Measurements from ENCODE around the gene SF3B3. TPM values are rescaled to one million over a fixed set of nuclear protein-coding genes. Genes with fewer than 3 reads are reported as not detected.

The SF3B3 gene
- total and polyA plus RNA-seq, 10 of the 15 experiments (the other 5 are each of a cell fraction or from before 2014, with no cell fraction given): 134 to 453 (median 215) TPM

DNA sequence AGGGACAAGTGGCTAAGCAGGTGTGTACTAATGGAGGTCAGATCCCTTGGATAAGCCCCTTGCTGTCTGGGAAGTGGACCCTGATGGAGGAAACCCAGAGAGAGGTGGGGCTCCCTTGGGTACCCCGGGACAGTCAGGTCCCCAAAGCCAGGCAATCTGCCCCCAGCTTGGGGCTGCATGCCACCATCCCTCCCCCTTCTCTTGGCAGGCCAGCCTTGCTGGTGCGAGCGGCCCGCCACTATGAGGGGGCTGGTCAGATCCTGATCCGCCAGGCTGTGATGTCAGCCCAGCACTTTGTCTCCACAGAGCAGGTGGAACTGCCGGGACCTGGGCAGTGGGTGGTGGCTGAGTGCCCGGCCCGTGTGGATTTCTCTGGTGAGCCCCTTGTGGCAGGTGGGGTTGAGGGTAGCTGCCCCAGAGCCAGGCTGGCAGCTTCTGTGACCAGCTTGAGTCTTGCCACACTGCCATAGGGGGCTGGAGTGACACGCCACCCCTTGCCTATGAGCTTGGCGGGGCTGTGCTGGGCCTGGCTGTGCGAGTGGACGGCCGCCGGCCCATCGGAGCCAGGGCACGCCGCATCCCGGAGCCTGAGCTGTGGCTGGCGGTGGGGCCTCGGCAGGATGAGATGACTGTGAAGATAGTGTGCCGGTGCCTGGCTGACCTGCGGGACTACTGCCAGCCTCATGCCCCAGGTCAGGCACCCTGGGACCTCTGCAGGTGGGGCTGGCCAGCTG is 49.1 kb upstream of the SF3B3 start:
- CTCF ChIA-PET: interaction anchor here (1.2 to 1.9 kb wide), 2 partner anchors 80 to 94 kb away, joined by 4 read pairs; no protein-coding TSS in a partner anchor
- Histone ChIP-seq H3K4me1 (ENCODE audit: control insufficient read depth, insufficient read depth, low read length) (peaks cover 27% of the 10 kb centered on the region), H3K9me3 (replicated peaks; ENCODE audit: control insufficient read depth, insufficient read depth, low read length) (no peaks in the 10 kb centered on the region), H3K27me3 (replicated peaks in 1 of 2; ENCODE audit: control insufficient read depth in 2 of 2, insufficient read depth in 2 of 2, low read length in 1 of 2) (no peaks in the 10 kb centered on the region), H3K27ac (ENCODE audit: control insufficient read depth, insufficient read depth) (no peak overlapping the region), H3K79me2 (ENCODE audit: control insufficient read depth, insufficient read depth, low read length) (no peaks in the 10 kb centered on the region), H2AFZ (ENCODE audit: control insufficient read depth, low read depth, low read length) (no peak overlapping the region), H4K20me1 (ENCODE audit: control insufficient read depth, insufficient read depth) (no peaks in the 10 kb centered on the region), H3K4me2 (ENCODE audit: control insufficient read depth, insufficient read depth) (no peak overlapping the region), H3K4me3 (no peak overlapping the region), H3K36me3 (ENCODE audit: control insufficient read depth in 2 of 2, insufficient read depth in 2 of 2, low read length in 1 of 2) (peaks cover 2 to 9% of the 10 kb centered on the region in 2 experiments; a peak in 3 of 4 replicates), H3K9ac (ENCODE audit: control insufficient read depth, insufficient read depth, low read length) (no peak overlapping the region)
- DNase-seq (ENCODE audit: low read depth, low spot score) (no peak), FAIRE-seq (no peak), ATAC-seq (no peak)
- SMC1A ChIA-PET (ENCODE audit: uncharacterized antibody, unreplicated experiment): interaction anchor here (0.6 to 1.5 kb wide), 4 partner anchors 15 to 49 kb away, joined by 3 to 6 read pairs (median 4); partner anchors contain the start of gene COG4
- BruUV-seq (replicated peaks): no TSS peak
- POLR2A ChIA-PET: no interaction called here
- in situ Hi-C loops (cut with MboI) (no loop called here), intact Hi-C loops (cut with micrococcal nuclease; ENCODE audit: unreplicated experiment) (no loop called here)
- RAD21 ChIA-PET (ENCODE audit: unreplicated experiment): no interaction called here
- TF ChIP-seq RAD51 (IDR thresholded peaks at IDR 0.05) (no peak), ZNF622 (IDR thresholded peaks at IDR 0.05) (no peak)
- TF ChIP-seq, protein P1, sequence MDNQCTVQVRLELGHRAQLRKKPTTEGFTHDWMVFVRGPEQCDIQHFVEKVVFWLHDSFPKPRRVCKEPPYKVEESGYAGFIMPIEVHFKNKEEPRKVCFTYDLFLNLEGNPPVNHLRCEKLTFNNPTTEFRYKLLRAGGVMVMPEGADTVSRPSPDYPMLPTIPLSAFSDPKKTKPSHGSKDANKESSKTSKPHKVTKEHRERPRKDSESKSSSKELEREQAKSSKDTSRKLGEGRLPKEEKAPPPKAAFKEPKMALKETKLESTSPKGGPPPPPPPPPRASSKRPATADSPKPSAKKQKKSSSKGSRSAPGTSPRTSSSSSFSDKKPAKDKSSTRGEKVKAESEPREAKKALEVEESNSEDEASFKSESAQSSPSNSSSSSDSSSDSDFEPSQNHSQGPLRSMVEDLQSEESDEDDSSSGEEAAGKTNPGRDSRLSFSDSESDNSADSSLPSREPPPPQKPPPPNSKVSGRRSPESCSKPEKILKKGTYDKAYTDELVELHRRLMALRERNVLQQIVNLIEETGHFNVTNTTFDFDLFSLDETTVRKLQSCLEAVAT (IDR thresholded peaks at IDR 0.05): no peak
- WGBS (ENCODE audit: insufficient coverage, insufficient replicate concordance, low lambda C conversion rate, missing lambda C conversion rate): 96% methylated on average over 22 of the region's 22 CpGs

Data from GM12878 (cell line).